WTC11 (cell line): ENCODE data around the gene STK40.

Experiments
- CBFB ChIP-seq: sonication (generic); formaldehyde crosslinking; IDR thresholded peaks from 2 replicates; pipeline ENCODE4 v1.8.1; 2022; ENCODE audit warnings: mild to moderate bottlenecking, low read depth, missing genetic modification reagents
- ETV6 ChIP-seq: sonication (generic); formaldehyde crosslinking; IDR thresholded peaks from 2 replicates; pipeline ENCODE4 v1.8.1; 2022; ENCODE audit warnings: mild to moderate bottlenecking, missing genetic modification reagents
- GABPB1 ChIP-seq: sonication (generic); formaldehyde crosslinking; IDR thresholded peaks from 2 replicates; pipeline ENCODE4 v1.8.1; 2023; ENCODE audit warnings: mild to moderate bottlenecking, missing genetic modification reagents
- SP1 ChIP-seq: sonication (generic); formaldehyde crosslinking; conservative IDR thresholded peaks from 2 replicates; pipeline ENCODE4 v1.8.1; 2022; ENCODE audit warnings: missing genetic modification reagents
- ZNF138 ChIP-seq: sonication (generic); formaldehyde crosslinking; conservative IDR thresholded peaks from 2 replicates; pipeline ENCODE4 v1.8.1; 2022; ENCODE audit warnings: mild to moderate bottlenecking, moderate library complexity, missing genetic modification reagents
- ZNF317 ChIP-seq: sonication (generic); formaldehyde crosslinking; IDR thresholded peaks from 2 replicates; pipeline ENCODE4 v1.8.1; 2023; ENCODE audit warnings: low read depth, mild to moderate bottlenecking, moderate library complexity, missing genetic modification reagents, borderline replicate concordance
- TF ChIP-seq, protein P1 (sequence below): fragments of 200-600 bp; IDR thresholded peaks from 2 replicates; pipeline ENCODE4 v1.8.0; 2022; ENCODE audit warnings: antibody characterized with exemption
- TF ChIP-seq, protein P2 (sequence below): sonication (generic); formaldehyde crosslinking; IDR thresholded peaks from 2 replicates; pipeline ENCODE4 v1.8.0; 2023; ENCODE audit warnings: mild to moderate bottlenecking, missing genetic modification reagents
- TF ChIP-seq, protein P3 (sequence below): sonication (generic); formaldehyde crosslinking; IDR thresholded peaks from 2 replicates; pipeline ENCODE4 v1.8.0; 2022; ENCODE audit warnings: mild to moderate bottlenecking, missing genetic modification reagents
- TF ChIP-seq, protein P4 (sequence below): sonication (generic); formaldehyde crosslinking; IDR thresholded peaks from 2 replicates; pipeline ENCODE4 v1.8.0; 2023; ENCODE audit warnings: missing genetic modification reagents

DNA sequence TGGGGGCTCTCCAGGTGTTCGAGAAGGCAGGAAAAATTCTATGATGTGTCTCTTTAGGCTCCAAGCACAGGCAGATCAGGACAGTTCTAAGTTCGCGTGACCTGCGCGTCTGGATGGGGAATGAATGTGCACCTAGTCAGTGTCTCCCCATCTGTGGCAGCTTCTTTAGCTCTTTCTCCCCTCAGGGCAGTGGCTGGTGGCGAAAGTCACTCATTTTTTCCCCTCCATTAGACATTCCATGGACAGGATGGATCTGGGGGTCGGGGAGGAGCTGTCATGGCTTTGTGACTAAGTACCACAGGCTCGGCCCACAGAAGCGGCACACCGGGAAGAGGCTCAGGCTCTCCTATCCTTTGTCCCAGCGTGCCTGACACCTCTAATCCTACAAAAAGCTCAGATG is 31.2 kb downstream of the STK40 start:
- TF ChIP-seq SP1 (no peak), ETV6 (no peak), CBFB (no peak), GABPB1 (CRISPR knock-in tag) (no peak), ZNF138 (no peak), ZNF317 (CRISPR knock-in tag) (no peak)
- TF ChIP-seq, protein P1, sequence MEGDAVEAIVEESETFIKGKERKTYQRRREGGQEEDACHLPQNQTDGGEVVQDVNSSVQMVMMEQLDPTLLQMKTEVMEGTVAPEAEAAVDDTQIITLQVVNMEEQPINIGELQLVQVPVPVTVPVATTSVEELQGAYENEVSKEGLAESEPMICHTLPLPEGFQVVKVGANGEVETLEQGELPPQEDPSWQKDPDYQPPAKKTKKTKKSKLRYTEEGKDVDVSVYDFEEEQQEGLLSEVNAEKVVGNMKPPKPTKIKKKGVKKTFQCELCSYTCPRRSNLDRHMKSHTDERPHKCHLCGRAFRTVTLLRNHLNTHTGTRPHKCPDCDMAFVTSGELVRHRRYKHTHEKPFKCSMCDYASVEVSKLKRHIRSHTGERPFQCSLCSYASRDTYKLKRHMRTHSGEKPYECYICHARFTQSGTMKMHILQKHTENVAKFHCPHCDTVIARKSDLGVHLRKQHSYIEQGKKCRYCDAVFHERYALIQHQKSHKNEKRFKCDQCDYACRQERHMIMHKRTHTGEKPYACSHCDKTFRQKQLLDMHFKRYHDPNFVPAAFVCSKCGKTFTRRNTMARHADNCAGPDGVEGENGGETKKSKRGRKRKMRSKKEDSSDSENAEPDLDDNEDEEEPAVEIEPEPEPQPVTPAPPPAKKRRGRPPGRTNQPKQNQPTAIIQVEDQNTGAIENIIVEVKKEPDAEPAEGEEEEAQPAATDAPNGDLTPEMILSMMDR, result no peak
- TF ChIP-seq, protein P2, sequence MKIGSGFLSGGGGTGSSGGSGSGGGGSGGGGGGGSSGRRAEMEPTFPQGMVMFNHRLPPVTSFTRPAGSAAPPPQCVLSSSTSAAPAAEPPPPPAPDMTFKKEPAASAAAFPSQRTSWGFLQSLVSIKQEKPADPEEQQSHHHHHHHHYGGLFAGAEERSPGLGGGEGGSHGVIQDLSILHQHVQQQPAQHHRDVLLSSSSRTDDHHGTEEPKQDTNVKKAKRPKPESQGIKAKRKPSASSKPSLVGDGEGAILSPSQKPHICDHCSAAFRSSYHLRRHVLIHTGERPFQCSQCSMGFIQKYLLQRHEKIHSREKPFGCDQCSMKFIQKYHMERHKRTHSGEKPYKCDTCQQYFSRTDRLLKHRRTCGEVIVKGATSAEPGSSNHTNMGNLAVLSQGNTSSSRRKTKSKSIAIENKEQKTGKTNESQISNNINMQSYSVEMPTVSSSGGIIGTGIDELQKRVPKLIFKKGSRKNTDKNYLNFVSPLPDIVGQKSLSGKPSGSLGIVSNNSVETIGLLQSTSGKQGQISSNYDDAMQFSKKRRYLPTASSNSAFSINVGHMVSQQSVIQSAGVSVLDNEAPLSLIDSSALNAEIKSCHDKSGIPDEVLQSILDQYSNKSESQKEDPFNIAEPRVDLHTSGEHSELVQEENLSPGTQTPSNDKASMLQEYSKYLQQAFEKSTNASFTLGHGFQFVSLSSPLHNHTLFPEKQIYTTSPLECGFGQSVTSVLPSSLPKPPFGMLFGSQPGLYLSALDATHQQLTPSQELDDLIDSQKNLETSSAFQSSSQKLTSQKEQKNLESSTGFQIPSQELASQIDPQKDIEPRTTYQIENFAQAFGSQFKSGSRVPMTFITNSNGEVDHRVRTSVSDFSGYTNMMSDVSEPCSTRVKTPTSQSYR (CRISPR knock-in tag), result no peak
- TF ChIP-seq, protein P3, sequence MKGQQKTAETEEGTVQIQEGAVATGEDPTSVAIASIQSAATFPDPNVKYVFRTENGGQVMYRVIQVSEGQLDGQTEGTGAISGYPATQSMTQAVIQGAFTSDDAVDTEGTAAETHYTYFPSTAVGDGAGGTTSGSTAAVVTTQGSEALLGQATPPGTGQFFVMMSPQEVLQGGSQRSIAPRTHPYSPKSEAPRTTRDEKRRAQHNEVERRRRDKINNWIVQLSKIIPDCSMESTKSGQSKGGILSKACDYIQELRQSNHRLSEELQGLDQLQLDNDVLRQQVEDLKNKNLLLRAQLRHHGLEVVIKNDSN (CRISPR knock-in tag), result no peak
- TF ChIP-seq, protein P4, sequence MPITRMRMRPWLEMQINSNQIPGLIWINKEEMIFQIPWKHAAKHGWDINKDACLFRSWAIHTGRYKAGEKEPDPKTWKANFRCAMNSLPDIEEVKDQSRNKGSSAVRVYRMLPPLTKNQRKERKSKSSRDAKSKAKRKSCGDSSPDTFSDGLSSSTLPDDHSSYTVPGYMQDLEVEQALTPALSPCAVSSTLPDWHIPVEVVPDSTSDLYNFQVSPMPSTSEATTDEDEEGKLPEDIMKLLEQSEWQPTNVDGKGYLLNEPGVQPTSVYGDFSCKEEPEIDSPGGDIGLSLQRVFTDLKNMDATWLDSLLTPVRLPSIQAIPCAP, result no peak
